HG03060 (cell line): Measurements from ENCODE around the gene TLR10.
"Not testable (repeated sequence)": the region's sequence is repeated elsewhere in the genome, so short reads cannot be mapped to it uniquely, and the experiment has no call there.

Experiments used
- ATAC-seq: cut with Tn5 transposase; IDR thresholded peaks from one replicate; pipeline ENCODE4 v1.9.1; 2021; ENCODE audit warnings: low read depth, moderate number of reproducible peaks; ENCODE audit not compliant: unreplicated experiment

TLR10 gene

DNA sequence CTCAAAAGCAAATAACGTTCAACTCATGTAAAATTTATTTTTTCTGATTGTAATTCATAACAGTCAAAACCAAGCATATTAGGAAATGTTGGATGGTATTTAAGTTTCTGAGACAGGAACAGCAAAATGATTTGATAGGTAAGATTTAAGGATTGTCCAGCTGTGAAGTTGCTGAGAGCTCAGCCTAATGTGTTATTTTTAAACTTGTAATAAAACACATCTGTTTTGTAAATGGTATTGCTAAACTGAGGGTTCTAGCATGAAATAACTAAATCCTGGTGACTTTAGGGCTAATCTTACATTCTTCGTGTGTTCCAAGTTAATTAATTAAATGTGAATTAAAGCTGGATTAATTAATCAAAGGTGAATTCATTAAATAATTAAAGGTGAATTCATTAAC lies 13.3 kb downstream of the TLR10 start:
- no peak for ATAC-seq

DNA sequence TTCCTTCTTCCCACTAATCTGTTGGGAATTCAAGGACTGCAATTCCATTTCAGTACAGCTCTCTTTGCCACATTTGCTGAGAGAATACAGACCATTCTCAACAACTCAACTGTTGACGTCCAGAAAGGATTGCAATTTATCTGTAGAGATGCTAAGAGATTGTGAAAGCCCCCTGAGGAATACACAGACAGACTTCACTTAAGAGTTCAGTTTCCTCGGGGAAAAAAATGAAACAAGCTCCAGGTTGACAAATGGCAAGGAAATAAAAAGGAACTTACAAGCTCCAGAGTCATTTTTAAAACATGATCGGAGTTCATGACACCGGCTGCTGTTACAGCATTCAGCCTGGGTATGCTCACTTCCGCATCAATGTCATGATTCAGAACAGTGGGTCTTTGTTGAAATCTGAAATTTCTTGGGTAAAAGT lies 13.8 kb downstream of the TLR10 start:
- no peak for ATAC-seq

DNA sequence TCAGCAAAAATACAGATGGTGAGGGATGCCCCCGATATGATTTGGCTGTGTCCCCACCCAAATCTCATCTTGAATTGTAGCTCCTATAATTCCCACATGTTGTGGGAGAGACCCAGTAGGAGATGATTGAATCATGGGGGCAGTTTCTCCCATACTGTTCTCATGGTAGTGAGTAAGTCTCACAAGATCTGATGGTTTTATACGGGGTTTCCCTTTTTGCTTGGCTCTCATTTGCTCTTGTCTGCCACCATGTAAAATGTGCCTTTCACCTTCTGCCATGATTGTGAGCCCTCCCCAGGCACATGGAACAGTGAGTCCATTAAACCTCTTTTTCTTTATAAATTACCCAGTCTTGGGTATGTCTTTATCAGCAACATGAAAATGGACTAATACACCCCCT lies 15.8 kb downstream of the TLR10 start:
- ATAC-seq, result not testable (repeated sequence)

DNA sequence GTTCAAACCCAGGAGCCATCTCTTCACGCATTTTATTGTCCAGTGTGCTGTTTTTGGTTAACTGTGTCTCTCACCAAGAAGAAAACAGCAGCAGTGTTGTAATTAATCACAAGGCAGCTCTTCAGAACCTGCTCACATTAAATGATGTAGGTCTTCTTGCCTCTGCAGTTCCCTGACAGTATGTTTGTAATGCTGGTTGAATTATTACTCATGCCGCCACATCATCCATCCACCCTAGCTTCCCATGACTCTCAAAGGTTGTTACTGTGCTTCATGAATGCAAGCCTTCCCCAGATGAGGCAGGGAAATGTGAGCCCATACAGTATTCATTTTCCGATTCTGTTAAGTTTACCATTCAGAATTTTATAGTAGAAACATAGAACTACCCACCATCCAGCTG lies 17.4 kb downstream of the TLR10 start:
- ATAC-seq, result no peak

DNA sequence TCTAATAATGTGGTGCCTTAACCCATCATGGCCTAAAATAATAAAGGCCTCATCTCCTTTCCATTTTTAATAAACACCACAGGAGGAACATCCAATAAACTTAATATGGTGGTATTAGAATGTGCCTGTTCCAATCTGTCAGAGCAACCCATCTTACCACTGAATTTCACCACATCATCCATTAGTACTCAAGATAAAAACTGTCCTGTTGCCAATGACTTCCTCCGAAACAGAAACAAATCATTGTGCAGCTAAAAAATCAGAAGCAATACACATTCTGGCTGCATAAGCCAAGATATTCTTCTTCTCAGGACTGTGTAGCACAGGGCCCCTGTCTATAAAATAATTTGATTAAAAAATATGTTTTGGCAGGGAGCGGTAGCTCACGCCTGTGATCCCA lies 18.5 kb downstream of the TLR10 start:
- ATAC-seq, result no peak

DNA sequence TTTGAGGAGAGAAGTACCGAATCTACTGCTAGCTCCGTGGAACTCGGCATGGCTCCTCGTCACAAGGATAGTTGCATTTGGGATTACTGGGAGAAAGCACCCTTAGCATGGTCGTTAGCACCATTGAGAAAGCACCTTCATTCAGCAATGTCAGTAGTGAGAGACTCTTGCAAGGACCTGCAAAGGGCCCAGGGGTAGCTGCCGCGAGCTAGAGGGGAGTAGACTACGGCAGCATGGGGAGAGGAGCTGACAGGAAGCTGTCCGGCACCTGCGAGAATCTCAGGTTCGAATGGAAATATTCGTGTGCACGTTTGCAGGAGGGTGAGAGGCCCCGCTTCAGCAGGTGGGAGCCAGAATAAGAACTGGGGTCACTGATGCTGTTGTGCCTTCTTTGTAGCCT lies 20.2 kb downstream of the TLR10 start:
- ATAC-seq, result no peak

DNA sequence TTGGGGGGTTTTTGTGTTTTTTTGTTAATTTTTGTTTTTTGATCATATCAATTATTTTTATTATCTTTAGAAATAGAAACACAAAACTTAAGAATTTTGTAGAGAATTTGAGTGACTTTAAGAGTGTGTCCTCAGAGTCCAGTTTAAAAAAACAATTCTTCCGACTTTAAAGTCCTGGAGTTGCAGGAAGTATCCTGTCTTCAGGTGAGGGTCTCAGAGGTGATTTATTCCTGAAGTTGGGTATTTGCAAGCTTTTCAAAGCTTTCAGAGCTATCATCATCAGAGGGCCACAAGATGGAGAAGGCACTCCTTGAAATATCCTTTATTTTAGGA lies 23.0 kb downstream of the TLR10 start:
- no peak for ATAC-seq

DNA sequence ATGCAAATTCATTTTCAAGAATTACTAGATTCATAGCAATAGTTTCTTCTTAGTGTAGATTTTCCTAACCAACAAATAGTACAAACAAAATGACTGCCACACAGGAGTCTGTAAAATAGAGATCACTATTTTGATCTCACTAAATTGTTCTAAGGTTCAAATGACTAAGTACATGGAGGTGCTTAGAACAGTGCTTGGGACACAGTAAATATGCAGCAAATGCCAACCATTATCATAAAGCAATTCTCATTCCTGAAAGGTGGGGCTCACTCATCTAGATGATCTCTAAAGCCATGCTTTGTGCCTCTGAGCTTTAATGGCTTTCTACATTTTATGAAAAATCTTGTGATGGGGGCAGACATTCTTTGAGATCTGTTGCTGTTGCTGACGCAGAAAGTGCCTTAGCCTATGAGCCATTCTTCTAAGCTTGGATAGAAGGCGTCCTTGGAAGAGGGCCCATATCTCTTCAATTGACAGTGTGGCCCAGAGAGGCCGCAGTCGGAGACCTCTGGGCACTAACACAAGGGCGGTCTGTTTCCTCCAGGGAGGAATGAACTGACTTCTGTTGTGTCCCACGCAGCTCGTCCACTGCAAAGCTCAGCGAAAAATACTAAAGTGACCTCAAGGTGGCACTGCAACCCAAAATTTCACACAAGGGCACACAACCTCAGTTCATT lies 23.5 kb downstream of the TLR10 start:
- no peak for ATAC-seq

DNA sequence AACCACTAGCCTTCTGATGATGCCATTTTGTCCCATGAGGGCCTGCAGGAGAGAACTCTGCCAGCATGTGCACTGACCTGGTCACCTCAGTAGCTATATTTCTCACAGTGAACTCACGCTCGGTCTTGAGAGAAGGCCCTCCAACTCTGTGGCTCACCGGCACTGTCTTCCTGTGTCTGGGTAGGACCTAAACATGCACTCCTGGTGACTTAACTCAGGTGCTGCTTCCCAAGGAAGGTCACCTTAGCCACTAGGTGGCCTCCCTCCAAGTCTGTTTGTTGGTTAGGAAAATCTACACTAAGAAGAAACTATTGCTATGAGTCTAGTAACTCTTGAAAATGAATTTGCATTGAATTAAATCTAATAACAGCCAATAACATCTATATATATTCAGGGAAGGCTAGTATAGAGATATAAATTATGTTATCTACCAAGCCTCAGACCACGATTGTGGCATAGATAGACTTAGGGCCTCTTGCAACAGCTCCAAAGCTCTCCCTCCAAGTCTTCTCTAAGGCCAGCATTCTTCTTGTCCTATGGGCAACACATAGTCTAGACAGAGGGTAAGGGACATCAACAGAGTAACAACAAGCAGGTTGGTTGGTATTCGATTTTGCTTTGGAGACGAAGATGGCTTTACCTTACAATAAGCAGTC lies 24.7 kb downstream of the TLR10 start:
- ATAC-seq, result no peak

DNA sequence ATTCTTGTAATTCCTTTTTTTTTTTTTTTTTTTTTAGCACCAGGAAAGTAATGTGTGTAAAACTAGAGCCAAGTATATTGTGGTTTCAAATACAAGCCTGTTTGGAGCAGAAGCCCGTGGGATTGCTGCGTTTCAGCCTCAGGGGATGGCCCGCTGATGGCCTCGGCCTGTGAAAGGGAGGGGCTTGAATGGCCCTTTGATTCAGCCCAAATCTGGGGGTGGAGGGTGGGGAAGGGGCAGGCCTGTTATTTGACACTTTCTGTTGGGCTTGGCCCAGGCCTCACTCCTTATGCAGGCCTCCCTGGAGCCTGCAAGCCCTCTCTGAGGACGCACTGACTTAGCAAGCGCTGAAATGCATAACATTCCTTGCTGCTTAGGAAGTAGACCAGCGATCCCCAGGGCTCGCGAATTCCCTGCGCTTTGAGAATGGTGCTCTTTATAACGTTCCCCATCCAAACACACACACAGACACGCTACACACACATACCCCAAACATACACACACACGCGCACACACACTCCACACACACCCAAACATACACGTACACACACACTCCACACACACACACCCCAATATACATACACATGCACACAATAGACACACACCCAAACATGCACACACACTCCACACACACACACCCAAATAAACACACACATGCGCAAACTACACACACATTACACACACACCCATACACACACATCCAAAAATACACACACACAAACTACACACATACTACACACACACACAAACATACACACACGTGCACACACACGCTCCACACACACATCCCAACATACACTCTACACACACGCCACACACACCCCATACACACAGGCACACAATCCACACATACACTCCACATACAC lies 29.6 kb downstream of the TLR10 start:
- no peak for ATAC-seq

DNA sequence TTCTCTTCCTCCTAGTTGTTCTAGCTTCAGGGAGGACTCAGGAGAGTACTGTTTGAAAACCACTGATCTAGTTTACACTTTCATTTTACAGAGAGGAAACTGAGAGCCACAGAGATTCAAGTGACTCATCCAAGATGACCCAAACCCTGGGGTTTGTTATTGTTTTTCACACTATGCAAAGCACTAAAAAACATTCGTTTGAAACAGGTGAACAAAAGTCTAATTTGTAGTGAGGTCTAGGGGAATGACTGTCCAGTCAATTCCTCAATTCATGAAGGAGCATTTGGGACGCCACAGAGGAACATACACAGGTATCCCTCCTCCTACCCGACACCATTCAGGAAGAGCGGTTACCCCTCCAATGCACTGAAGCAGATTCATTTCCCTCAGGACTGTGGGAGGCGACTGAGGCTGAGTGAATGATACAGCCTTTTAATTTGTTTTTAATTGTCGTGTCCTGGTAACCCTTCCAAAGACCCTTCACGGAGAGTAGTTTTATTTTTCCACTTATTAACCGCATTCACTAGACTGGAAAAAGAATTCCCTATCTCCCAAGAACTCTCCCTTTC lies 30.3 kb downstream of the TLR10 start:
- ATAC-seq, result peak; percentile 88

DNA sequence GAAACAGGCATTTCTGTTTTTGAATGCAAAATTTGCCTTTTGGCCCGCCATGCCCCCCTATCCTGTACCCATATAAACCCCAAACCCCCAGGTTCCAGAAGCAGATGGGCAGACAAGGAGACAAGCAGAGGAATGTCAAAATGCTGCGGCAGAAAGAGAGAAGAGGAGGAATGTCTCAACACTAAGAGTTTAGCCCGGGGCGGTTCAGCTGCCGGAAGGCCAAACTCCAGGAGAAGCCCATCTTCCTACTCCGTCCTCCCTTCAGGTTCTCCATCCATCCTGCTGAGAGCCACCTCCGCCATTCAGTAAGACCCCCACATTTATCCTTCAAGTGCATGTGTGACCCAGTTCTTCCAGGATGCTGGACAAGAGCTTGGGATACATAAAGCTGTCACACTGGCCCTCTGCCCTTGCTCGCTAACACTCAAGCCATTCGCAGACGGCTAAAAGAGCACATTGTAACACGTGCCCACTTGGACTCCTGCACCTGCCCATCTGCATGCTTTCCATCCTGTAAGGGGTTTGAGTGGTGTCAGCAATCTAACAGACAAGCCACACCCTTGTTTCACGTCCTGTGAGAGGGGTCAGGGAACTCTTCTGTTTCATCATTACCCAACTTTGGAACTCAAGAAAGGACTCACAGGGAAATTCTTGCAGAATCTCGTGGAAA lies 31.3 kb downstream of the TLR10 start:
- no peak for ATAC-seq

DNA sequence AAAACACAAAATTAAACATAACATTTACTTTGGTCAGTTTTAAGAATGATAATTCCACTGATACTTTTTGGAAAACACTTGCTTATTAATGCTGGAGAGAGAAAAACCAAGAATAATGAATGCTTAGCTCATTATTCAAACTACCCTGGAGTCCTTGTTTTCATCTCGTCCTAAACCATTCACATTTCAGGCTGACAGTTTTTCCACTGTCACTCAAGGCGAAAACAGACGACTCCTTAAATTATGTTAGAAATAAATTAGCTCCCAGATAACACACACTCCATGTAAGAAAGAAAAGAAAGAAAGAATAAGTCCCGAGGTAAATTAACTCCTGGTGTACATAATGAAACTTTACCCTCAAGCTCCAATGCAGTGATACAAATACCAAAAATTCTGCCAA lies 33.5 kb downstream of the TLR10 start:
- no peak for ATAC-seq

DNA sequence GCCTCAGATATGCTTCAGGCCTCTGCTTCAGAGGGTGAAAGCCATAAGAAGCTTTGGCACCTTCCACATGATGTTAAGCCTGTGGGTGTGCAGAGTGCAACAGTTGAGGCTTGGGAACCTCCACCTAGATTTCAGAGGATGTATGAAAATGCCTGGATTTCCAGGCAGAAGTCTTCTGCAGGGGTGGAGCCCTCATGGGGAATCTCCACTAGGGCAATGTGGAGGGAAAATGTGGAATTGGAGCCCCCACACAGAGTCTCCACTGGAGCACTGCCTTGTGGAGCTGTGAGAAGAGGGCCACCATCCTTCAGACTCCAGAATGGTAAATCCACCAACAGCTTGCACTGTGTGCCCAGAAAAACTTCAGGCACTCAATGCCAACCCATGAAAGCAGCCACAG lies 35.2 kb downstream of the TLR10 start:
- no peak for ATAC-seq

DNA sequence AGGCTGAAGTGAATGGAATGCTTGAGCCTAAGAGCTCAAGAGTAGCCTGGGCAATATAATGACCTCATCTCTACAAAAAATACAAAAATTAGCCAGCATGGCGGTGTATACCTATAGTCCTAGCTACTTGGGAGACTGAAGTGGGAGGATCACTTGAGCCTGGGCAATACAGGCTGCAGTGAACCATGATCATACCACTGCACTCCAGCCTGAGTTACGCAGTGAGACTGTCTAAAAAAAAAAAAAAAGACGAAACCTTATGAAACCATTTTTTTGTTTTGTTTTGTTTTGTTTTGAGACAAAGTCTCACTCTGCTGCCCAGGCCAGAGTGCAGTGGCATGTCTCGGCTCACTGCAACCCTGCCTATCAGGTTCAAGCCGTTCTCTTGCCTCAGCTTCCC lies 36.9 kb downstream of the TLR10 start:
- ATAC-seq, result no peak

DNA sequence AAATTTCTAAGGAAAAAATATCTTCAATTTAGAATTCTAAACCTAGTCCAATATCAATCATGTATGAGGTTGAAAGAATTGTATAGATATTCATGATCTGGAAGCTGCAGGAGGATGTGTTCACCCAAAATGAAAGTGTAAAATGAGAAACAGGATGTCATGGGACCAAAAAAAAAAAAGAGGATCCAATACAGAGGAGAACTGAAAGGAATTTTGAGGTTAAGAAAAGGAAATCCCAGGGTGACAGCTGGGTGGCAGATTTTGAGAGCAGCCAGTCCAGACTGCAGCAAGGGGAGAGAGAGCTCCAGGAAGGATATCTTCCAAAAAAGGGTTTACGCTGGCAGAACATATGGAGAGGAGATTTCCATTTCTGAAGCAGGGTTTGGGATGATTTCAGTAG lies 38.9 kb downstream of the TLR10 start:
- ATAC-seq, result no peak

DNA sequence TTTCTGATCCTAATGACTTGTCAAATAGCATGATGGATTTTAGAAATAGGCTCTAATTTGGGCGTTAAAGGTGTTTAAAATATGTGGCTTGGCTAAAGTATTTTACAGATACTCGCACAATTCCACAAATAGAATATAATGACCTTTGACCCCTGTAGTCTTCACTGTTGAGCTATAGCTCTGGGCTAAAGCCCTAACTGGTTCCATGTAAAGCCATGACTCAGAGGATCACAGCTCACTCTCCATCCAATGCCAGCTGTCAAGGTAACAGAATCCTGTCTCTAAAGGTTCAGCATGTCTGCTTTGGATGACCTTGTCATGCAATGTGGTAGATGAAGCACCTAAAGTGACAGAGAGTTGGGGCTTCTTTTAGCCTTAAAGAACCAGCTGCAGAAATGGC lies 42.5 kb downstream of the TLR10 start:
- no peak for ATAC-seq

DNA sequence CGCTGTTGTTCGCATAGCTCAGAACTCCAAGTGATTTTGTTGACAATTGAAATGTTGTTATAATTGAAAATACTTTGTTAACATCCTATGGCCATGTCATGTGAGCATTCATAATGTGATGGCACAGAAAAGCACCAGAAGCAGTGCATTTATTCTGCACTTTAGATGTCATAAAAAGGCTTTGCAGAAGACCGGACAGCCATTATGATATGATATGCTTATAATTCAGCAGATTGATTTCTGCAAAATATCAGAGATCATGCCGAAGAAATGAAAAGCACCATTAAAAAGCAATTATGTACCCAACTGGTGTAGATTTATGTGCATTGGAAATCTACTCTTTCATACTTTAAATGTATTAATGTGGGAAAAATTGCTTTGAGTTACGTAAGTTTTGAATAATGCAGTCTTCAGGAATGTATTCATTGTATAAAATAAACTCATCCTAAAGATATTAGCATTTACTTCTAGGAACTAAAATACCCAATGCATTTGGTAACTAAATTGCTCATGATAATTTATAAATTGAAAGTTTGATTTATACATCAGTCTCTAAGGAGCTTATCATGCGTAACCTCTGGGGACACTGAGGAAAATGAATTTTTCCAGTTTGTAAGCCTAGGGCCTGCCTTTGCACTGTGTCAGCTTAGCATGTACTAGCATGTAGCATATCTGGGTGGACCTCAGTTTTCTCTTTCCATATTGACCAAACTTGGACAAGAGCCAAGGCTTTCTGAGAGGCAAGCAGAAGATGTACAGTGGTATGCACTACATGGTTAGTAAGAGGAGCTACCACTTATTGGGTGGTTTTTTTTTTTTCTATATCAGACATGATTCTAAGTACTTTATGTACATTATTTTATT lies 43.6 kb downstream of the TLR10 start:
- ATAC-seq, result no peak

DNA sequence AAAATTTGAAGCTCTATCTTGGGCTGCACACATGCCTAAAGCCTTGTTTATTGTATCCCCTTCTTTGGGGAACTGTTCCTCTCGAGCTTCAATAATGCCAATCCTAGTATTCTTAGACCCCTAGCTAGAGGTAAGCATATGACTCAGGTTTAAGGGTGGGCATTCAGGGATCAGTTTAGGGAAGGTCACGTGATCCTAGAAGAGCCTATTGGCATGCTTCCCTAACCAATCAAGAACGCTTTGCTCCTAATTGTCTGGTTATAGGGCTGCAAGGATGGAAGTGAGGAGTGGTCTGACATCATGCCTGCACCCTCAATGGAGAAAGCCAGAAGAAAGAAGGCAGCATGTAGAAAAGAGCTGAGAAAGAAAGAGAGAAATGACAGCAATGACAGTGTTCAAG lies 46.9 kb downstream of the TLR10 start:
- no peak for ATAC-seq

DNA sequence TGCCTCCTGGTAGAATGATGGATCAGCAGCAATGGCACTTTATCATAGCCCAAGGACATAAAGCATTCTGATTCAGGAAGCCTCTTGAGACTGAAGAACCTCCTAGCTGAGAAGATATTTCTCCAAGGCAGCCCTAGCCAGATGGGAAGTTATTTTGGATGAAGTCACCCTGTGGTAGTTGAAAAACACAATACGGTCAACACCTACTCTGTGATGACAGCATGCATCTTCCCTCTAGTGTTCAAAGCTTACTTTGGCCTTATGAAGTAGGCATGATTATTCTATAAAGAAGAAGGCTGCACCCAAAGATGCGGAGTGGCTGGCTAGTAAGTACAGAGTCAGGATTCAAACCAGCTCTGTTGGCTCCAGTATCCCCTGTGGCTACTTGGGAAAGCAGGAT lies 47.9 kb downstream of the TLR10 start:
- no peak for ATAC-seq
